Neuronal stem cell (in vitro differentiated cells): ENCODE measurements around the gene KLHL18.

ENCODE experiments used
- DNase-seq: peaks from one replicate; pipeline ENCODE4 v3.0.0-alpha.2; 2013; ENCODE audit warnings: low spot score
- H2AFZ ChIP-seq: one replicate; pipeline ENCODE4 v1.6.1; 2013; ENCODE audit warnings: mild to moderate bottlenecking, low read length, inconsistent platforms
- H2AK5ac ChIP-seq: 2 replicates; pipeline ENCODE4 v1.6.1; 2013; ENCODE audit warnings: low read depth, mild to moderate bottlenecking, inconsistent platforms, low read length, moderate library complexity, mixed read lengths
- H2BK120ac ChIP-seq: 2 replicates; pipeline ENCODE4 v1.6.1; 2013; ENCODE audit warnings: low read depth, mild to moderate bottlenecking, inconsistent platforms, low read length, moderate library complexity, mixed read lengths
- H2BK12ac ChIP-seq: one replicate; pipeline ENCODE4 v1.6.1; 2013; ENCODE audit warnings: low read length, inconsistent platforms
- H2BK15ac ChIP-seq: 2 replicates; pipeline ENCODE4 v1.6.1; 2013; ENCODE audit warnings: mild to moderate bottlenecking, low read length, inconsistent platforms, mixed read lengths
- H2BK5ac ChIP-seq: one replicate; pipeline ENCODE4 v1.6.1; 2013; ENCODE audit warnings: inconsistent platforms, mild to moderate bottlenecking, low read length, moderate library complexity
- H3K14ac ChIP-seq: one replicate; pipeline ENCODE4 v1.6.1; 2013; ENCODE audit warnings: low read length, inconsistent platforms
- H3K18ac ChIP-seq: 2 replicates; pipeline ENCODE4 v1.6.1; 2013; ENCODE audit warnings: low read length, inconsistent platforms
- H3K23ac ChIP-seq: 2 replicates; pipeline ENCODE4 v1.6.1; 2013; ENCODE audit warnings: low read depth, mild to moderate bottlenecking, mixed read lengths, low read length, inconsistent platforms; ENCODE audit not compliant: poor library complexity
- H3K27ac ChIP-seq: replicated peaks from 3 replicates; pipeline ENCODE4 v1.5.1; 2013; ENCODE audit warnings: low read length, inconsistent platforms
- H3K27me3 ChIP-seq, 3 experiments: 2 replicates each; pipeline ENCODE4 v1.6.1; 2013; ENCODE audit warnings: low read length in 3 of 3, mild to moderate bottlenecking in 2 of 3, inconsistent platforms in 1 of 3, low read depth in 1 of 3, mixed read lengths in 1 of 3, moderate library complexity in 1 of 3; ENCODE audit not compliant: control insufficient read depth in 3 of 3, insufficient read depth in 3 of 3
- H3K36me3 ChIP-seq, 2 donors: replicated peaks in 1 of 2; 2 replicates each; pipeline ENCODE4 v1.6.1; 2013; ENCODE audit warnings: low read length in 2 of 2; ENCODE audit not compliant: control insufficient read depth in 2 of 2, insufficient read depth in 2 of 2
- H3K4ac ChIP-seq: 2 replicates; pipeline ENCODE4 v1.6.1; 2013; ENCODE audit warnings: inconsistent platforms, mild to moderate bottlenecking, low read length, moderate library complexity
- H3K4me1 ChIP-seq, 2 donors: 1 replicate in 1 of 2; 2 replicates in 1 of 2; pipeline ENCODE4 v1.6.1; 2013; ENCODE audit warnings: low read length in 2 of 2, low read depth in 1 of 2; ENCODE audit not compliant: control insufficient read depth in 2 of 2, insufficient read depth in 1 of 2
- H3K4me2 ChIP-seq: one replicate; pipeline ENCODE4 v1.6.1; 2013; ENCODE audit warnings: mild to moderate bottlenecking, low read length, inconsistent platforms; ENCODE audit not compliant: insufficient read depth, poor library complexity, severe bottlenecking
- H3K4me3 ChIP-seq, 2 donors: 2 replicates each; pipeline ENCODE4 v1.5.1; 2013; ENCODE audit warnings: low read length in 2 of 2, mild to moderate bottlenecking in 2 of 2, inconsistent platforms in 1 of 2, moderate library complexity in 1 of 2
- H3K79me1 ChIP-seq: one replicate; pipeline ENCODE4 v1.6.1; 2013; ENCODE audit warnings: low read depth, mild to moderate bottlenecking, inconsistent platforms, low read length, moderate library complexity
- H3K9ac ChIP-seq: one replicate; pipeline ENCODE4 v1.6.1; 2013; ENCODE audit warnings: mild to moderate bottlenecking, low read depth, low read length, inconsistent platforms; ENCODE audit not compliant: poor library complexity
- H3K9me3 ChIP-seq, 2 donors: replicated peaks in 1 of 2; 2 replicates each; pipeline versions ENCODE3 to v1.6.1; 2013; ENCODE audit warnings: low read length in 2 of 2, mild to moderate bottlenecking in 2 of 2, inconsistent platforms in 1 of 2, low read depth in 1 of 2, mixed read lengths in 1 of 2, moderate library complexity in 1 of 2; ENCODE audit not compliant: control insufficient read depth in 2 of 2, insufficient read depth in 1 of 2
- H4K8ac ChIP-seq: one replicate; pipeline ENCODE4 v1.6.1; 2013; ENCODE audit warnings: low read depth, mild to moderate bottlenecking, inconsistent platforms, low read length, moderate library complexity
- H4K91ac ChIP-seq: one replicate; pipeline ENCODE4 v1.6.1; 2013; ENCODE audit warnings: low read length, low read depth, mild to moderate bottlenecking, inconsistent platforms; ENCODE audit not compliant: poor library complexity
- WGBS, 2 donors: extraction: QIAGEN DNeasy Blood & Tissue Kit; methylation state at CpG; one replicate each; pipeline ENCODE4 v1.1.7; 2013; ENCODE audit warnings: missing lambda C conversion rate in 2 of 2, mixed read lengths in 1 of 2; ENCODE audit not compliant: insufficient read length in 2 of 2, insufficient replicate concordance in 1 of 2; ENCODE audit errors: extremely low coverage in 2 of 2; 5-methylcytosine and 5-hydroxymethylcytosine counted together

Gene KLHL18

GRCh38 chr3:47274652-47275051 is 8.1 kb upstream of the KLHL18 start:
- Histone ChIP-seq H3K79me1 (no peaks in the 10 kb centered on the region), H3K14ac (no peak overlapping the region), H2BK120ac (no peak overlapping the region), H3K27me3 (no peaks in the 10 kb centered on the region), H2BK5ac (no peak overlapping the region), H2BK12ac (no peak overlapping the region), H3K23ac (no peak overlapping the region), H3K4me3 (no peak overlapping the region), H3K9ac (no peak overlapping the region), H3K4me2 (no peak overlapping the region), H4K91ac (no peak overlapping the region), H3K27ac (no peak overlapping the region), H4K8ac (no peak overlapping the region), H3K36me3 (no peaks in the 10 kb centered on the region), H3K4me1 (no peaks in the 10 kb centered on the region), H2AFZ (no peak overlapping the region), H2BK15ac (no peak overlapping the region), H2AK5ac (no peak overlapping the region), H3K9me3 (no peaks in the 10 kb centered on the region), H3K4ac (no peak overlapping the region), H3K18ac (no peak overlapping the region)
- no peak for DNase-seq
- no CpG with 5 or more reads among the region's 2 CpGs for WGBS, 2 donors

- Histone ChIP-seq H3K79me1 (no peaks in the 10 kb centered on the region), H3K14ac (no peak overlapping the region), H3K36me3 (no peaks in the 10 kb centered on the region), H3K23ac (no peak overlapping the region), H3K4me1 (no peaks in the 10 kb centered on the region), H2AK5ac (no peak overlapping the region), H3K27ac (no peak overlapping the region), H2BK12ac (no peak overlapping the region), H4K8ac (no peak overlapping the region), H3K4me3 (no peak overlapping the region), H3K18ac (no peak overlapping the region), H3K9ac (no peak overlapping the region), H3K27me3 (no peaks in the 10 kb centered on the region), H3K4ac (no peak overlapping the region), H3K4me2 (no peak overlapping the region), H4K91ac (no peak overlapping the region), H2BK5ac (no peak overlapping the region), H2BK120ac (no peak overlapping the region), H2AFZ (no peak overlapping the region), H2BK15ac (no peak overlapping the region), H3K9me3 (no peaks in the 10 kb centered on the region)
- no peak for DNase-seq
- WGBS, 2 donors: no CpG with 5 or more reads among the region's 4 CpGs
Measured at GRCh38 chr3:47276558-47276957, 6.2 kb upstream of the KLHL18 start.

GRCh38 chr3:47280519-47280918 is 2.2 kb upstream of the KLHL18 start:
- H3K4ac ChIP-seq: no peak overlapping the region
- H2BK5ac ChIP-seq: no peak overlapping the region
- no peak overlapping the region for H3K27ac ChIP-seq
- no peak for DNase-seq
- H2AK5ac ChIP-seq: no peak overlapping the region
- no peak overlapping the region for H2AFZ ChIP-seq
- H3K4me3 ChIP-seq: no peak overlapping the region
- H3K4me1 ChIP-seq: peaks cover 0 to 6% of the 10 kb centered on the region in 2 donors
- no peaks in the 10 kb centered on the region for H3K36me3 ChIP-seq
- no peak overlapping the region for H2BK120ac ChIP-seq
- no peak overlapping the region for H3K4me2 ChIP-seq
- H4K91ac ChIP-seq: no peak overlapping the region
- WGBS, 2 donors: no CpG with 5 or more reads among the region's 5 CpGs
- H2BK15ac ChIP-seq: no peak overlapping the region
- no peak overlapping the region for H3K23ac ChIP-seq
- no peak overlapping the region for H3K18ac ChIP-seq
- H2BK12ac ChIP-seq: no peak overlapping the region
- H3K9ac ChIP-seq: no peak overlapping the region
- H4K8ac ChIP-seq: no peak overlapping the region
- H3K27me3 ChIP-seq: no peaks in the 10 kb centered on the region
- H3K9me3 ChIP-seq: no peaks in the 10 kb centered on the region
- H3K79me1 ChIP-seq: no peaks in the 10 kb centered on the region
- no peak overlapping the region for H3K14ac ChIP-seq

GRCh38 chr3:47283193-47283537 is 421 bp downstream of the KLHL18 start:
- no CpG with 5 or more reads among the region's 10 CpGs for WGBS, 2 donors
- peak overlapping the region; percentile 92 for H2BK5ac ChIP-seq
- no peak overlapping the region for H4K91ac ChIP-seq
- peak overlapping the region; percentile 59 for H3K4me2 ChIP-seq
- no peak overlapping the region for H3K14ac ChIP-seq
- H2AK5ac ChIP-seq: no peak overlapping the region
- no peak overlapping the region for H4K8ac ChIP-seq
- H3K4ac ChIP-seq: no peak overlapping the region
- no peak overlapping the region for H2BK120ac ChIP-seq
- peak overlapping the region; percentile 16 for H3K18ac ChIP-seq
- H2BK12ac ChIP-seq: no peak overlapping the region
- H3K36me3 ChIP-seq: peaks cover under 1 to 21% of the 10 kb centered on the region in 2 donors
- H3K27ac ChIP-seq: no peak overlapping the region
- H3K4me3 ChIP-seq: peak overlapping the region; percentile 88 to 97
- H3K9me3 ChIP-seq: no peaks in the 10 kb centered on the region
- peaks cover 0 to 6% of the 10 kb centered on the region in 2 donors for H3K4me1 ChIP-seq
- H3K23ac ChIP-seq: peak overlapping the region; percentile 46
- no peak for DNase-seq
- H3K27me3 ChIP-seq: no peaks in the 10 kb centered on the region
- H3K79me1 ChIP-seq: no peaks in the 10 kb centered on the region
- H3K9ac ChIP-seq: peak overlapping the region; percentile 97
- H2BK15ac ChIP-seq: no peak overlapping the region
- peak overlapping the region; percentile 98 for H2AFZ ChIP-seq
